SKM-1 treated with dmso at 0.1 percent for 144 hours (cell line): Measurements from ENCODE around the gene PSMC2.
"Not testable (repeated sequence)": the region's sequence is repeated elsewhere in the genome, so short reads cannot be mapped to it uniquely, and the experiment has no call there.

Source experiments
- DNase-seq: peaks from one replicate; lab custom pipeline; 2025; ENCODE audit not compliant: unreplicated experiment; lab: John Stamatoyannopoulos, UW

PSMC2 gene

GRCh38 chr7:103373866-103374643, 26.6 kb downstream of the PSMC2 start:
- no peak for DNase-seq

GRCh38 chr7:103379270-103379975, 32.0 kb downstream of the PSMC2 start:
- peak; percentile 15 for DNase-seq

- DNase-seq, result no peak
Measured at GRCh38 chr7:103380395-103381191, 33.1 kb downstream of the PSMC2 start.

GRCh38 chr7:103381280-103382031, 34.0 kb downstream of the PSMC2 start:
- no peak for DNase-seq

DNA sequence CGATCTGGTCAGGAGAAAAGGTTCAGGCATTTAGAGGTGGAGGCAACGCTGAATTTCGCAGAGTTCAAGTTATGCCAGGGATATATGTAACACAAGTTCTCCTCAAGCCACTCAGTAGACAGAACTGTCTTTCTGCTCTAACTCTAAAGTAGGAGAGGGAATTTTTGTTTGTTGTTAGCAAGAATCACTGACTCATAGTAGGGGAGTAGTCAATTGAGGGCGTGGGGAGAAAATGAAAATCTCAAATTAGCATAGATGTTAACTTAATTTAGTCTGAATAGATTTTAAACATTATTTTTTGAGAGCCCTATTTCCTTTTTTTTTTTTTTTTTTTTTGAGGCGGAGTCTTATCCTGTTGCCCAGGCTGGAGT, 34.6 kb downstream of the PSMC2 start:
- DNase-seq, result no peak

GRCh38 chr7:103387242-103387641, 39.8 kb downstream of the PSMC2 start:
- no peak for DNase-seq

DNA sequence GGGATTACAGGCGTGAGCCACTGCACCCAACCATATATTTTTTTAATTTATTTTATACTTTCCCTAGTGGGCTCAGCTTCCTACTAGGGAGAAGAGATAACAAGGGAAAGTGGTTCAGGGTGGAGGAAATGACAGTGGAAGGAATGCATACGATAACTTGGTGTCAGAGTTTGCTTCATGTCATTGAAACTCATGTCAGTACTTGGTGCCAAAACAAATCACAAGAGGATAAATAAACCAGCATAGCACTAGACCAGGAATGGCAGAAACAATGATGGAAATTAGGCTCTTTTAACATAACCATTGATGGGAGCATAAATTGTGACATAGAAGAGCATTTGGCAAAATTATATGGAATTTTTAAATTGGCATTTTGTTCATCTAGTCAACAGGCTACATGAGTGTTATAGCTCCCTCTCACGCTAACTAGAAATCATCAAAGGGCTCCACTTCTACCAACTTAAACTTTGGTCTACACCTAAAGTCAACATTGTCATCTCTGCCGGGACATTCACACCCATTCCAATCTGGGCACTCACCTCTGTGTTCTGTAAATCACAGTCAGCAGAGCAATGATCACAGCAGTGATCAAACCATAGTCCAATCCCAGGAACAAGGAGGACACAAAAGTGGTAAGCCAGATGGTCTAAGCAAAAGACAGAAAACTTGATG, 41.2 kb downstream of the PSMC2 start:
- no peak for DNase-seq

GRCh38 chr7:103389263-103389662, 41.8 kb downstream of the PSMC2 start:
- DNase-seq, result no peak

DNA sequence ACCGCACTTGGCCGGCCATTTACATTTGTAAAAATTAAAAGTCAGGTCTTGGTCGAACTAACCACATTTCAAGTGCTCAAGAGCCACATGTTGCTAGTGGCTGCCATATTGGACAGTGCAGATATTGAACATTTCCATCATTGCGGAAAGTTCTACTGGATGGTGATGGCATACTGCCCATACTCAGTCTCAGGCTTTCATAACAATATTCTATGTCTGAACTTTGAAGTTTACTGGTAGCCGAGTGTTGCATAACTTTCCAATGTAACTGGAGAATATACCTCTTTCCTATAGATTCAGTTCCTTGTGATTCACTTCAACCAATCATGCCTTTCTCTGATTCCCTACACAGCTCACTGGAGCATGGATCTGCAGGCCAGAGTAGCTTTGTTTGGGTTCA, 43.7 kb downstream of the PSMC2 start:
- no peak for DNase-seq

- no peak for DNase-seq
Measured at GRCh38 chr7:103391976-103392375, 44.5 kb downstream of the PSMC2 start.

GRCh38 chr7:103394566-103394965, 47.1 kb downstream of the PSMC2 start:
- DNase-seq, result no peak

- DNase-seq, result no peak
Measured at GRCh38 chr7:103395071-103395470, 47.6 kb downstream of the PSMC2 start.

DNA sequence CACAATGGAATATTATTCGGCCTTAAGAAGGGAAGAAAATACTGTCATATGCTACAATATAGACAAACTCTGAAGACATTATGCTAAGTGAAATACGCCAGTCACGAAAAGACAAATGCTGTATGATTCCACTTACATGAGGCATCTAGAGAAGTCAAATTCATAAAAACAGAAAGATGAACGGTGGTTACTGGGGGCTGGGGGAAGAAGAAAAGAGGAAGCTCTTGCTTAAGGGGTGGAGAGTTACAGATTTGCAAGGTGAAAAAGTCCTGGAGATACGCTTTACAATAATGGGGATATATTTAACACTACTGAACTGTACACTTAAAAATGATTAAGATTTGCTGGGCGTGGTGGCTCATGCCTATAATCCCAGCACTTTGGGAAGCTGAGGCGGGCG, 49.0 kb downstream of the PSMC2 start:
- DNase-seq, result peak; percentile 28

DNA sequence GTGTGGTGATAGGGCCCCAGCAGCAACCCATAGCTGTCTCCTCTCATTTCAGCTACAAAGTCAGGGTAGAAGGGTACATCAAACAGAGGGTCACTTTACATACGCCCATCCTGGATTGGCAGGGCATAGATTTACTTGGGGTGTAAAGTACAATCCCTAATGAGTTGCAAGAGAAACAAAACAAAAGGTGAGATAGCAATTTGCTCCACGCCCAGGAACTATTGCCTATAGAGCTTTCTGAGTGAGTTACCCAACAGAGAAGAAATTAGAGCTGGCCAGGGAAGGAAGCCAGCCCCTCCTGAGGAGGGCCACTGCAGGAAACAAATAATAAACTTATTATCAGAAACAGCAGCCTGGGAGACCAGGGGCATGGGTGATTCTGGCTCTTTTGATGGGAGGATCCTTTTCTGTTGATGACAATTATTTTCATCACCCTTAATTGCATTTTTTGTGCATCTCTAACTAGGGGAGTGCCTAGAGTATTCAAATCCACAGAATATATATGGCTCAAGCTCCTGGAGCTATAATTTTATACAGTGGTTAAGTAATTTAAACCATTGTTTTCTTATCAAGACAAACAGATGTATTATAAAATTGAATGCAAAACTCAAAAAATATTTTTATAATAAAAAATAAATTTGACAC, 51.2 kb downstream of the PSMC2 start:
- DNase-seq, result no peak

DNA sequence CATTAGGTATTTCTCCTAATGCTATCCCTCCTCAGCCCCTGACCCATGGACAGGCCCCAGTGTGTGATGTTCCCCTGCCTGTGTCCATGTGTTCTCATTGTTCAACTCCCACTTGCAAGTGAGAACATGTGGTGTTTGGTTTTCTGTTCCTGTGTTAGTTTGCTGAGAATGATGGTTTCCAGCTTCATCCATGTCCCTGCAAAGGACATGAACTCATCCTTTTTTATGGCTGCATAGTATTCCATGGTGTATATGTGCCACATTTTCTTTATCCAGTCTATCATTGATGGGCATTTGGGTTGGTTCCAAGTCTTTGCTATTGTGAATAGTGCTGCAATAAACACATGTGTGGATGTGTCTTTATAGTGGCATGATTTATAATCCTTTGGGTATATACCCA, 52.2 kb downstream of the PSMC2 start:
- not testable (repeated sequence) for DNase-seq

DNA sequence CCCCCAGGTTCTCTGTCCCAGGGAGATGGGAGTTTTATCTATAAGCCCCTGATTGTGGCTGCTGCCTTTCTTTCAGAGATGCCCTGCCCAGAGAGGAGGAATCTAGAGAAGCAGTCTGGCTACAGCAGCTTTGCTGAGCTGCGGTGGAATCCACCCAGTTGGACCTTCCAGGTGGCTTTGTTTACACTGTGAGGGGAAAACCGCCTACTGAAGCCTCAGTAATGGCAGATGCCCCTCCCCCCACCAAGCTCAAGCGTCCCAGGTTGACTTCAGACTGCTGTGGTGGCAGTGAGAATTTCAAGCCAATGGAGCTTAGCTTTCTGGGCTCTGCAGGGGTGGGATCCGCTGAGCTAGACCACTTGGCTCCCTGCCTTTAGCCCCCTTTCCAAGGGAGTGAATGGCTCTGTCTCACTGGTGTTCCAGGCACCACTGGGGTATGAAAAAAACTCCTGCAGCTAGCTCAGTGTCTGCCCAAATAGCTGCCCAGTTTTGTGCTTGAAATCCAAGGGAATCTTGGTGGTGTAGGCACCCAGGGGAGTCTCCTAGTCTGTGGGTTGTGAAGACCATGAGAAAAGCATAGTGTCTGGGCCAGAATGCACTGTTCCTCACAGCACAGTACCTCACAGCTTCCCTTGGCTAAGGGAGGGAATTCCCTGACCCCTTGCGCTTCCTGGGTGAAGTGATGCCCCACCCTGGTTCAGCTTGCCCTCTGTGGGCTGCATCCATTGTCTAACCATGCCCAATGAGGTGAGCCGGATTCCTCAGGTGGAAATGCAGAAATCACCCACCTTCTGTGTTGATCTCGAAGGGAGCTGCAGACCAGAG, 58.6 kb downstream of the PSMC2 start:
- DNase-seq, result not testable (repeated sequence)

- DNase-seq, result no peak
Measured at GRCh38 chr7:103412151-103412550, 64.7 kb downstream of the PSMC2 start.

DNA sequence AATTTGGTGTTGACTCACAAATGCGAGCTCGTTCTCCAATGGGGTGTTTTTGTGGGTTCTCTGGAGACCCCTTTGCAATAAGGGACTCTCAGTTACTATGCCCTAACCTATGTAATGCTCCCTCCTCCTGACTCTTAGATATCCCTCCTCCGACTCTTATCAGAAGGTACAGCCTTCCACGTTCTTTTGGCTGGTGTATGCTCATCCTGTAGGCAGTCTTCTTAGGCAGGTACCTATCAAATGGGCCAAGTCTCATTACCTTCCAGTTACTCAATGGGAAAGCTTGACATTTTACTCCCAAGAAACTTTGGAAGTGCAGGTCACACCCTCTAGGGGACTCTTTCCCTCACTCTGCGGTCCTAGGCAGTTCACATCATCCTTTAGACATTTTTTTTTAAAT, 66.0 kb downstream of the PSMC2 start:
- no peak for DNase-seq

- DNase-seq, result no peak
Measured at GRCh38 chr7:103418241-103418640, 70.8 kb downstream of the PSMC2 start.
